ENCODE results near the gene CDCP2.

CDCP2 gene

GRCh38 chr1:54091666-54092065, 61.1 kb downstream of the CDCP2 start:
- TF ChIP-seq CTCF (IDR thresholded peaks at IDR 0.05): no peak

- TF ChIP-seq CTCF (IDR thresholded peaks at IDR 0.05): no peak
Measured at GRCh38 chr1:54088385-54088784, 64.4 kb downstream of the CDCP2 start.

- TF ChIP-seq CTCF (IDR thresholded peaks at IDR 0.05): no peak
Measured at GRCh38 chr1:54086754-54087153, 66.0 kb downstream of the CDCP2 start.

DNA sequence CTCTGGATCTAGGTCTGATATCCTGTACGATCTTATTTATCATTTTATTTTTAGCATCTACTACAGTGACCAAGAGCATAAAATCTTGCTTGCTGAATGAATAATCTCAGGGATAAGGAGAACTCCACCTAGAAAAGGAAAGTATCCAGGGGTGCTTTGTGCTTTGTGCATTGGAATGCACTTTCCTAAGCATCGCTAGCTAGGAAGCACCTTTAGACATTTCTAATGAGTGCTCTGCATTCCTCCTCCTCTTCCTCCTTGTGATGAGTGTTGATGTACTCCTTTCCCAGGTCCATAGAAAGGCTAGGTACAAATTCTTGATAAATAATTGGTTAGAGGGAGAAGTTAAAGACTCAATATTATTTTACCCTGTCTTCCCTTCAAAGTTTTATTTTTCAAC, 68.0 kb downstream of the CDCP2 start:
- TF ChIP-seq CTCF (IDR thresholded peaks at IDR 0.05): no peak

Data from LNCAP (cell line).